Heart left ventricle (tissue), 13 donors: ENCODE data around the gene CHIT1.

Experiments
- POLR2A ChIP-seq, 2 donors: fragments of 450-650 bp; IDR thresholded peaks; one replicate each; pipeline ENCODE4 v1.6.1; 2017; ENCODE audit warnings: antibody characterized with exemption in 2 of 2, mild to moderate bottlenecking in 2 of 2, moderate library complexity in 2 of 2
- TF ChIP-seq, protein P1 (sequence below), 12 donors: fragments of 200-600 bp; sonication (generic) in 4 of 12; IDR thresholded peaks; one replicate each; pipeline versions ENCODE4 v1.5.0 to v1.8.0; 2018 to 2022; ENCODE audit warnings: antibody characterized with exemption in 12 of 12, mild to moderate bottlenecking in 5 of 12
- donor health status: ischemic (EF 13 %, LVEDD 7.1; RV severe dilation, severe dysfunction).
- donor health status: DM: no; HTN: yes; CAD: no.
- donor health status: DM: no; HTN: no; CAD: no.
- donor health status: ischemic (EF 25% LVEDD 6.9; RV normal size, moderate dysfunction).
- donor health status: ischemic (EF 25% LVEDD 5.7; RV mildly dilated, moderate dysfunction).
- donor health status: ischemic (EF 35%, LVEDD 5.7; RV mildly dilated, moderate dysfunction).
- donor health status: nonischemic (EF 11% LVEDD 7.7; RV severe dilation, severe dysfunction).
- donor health status: DM: yes; HTN: yes; CAD: no.
- donor health status: PGD.
- donor health status: ischemic (EF 29% LVEDD 5.4; RV normal size, mild dysfunction).
- donor health status: nonischemic (EF 23%, LVEDD 6.1; RV moderate dilation, normal function).

DNA sequence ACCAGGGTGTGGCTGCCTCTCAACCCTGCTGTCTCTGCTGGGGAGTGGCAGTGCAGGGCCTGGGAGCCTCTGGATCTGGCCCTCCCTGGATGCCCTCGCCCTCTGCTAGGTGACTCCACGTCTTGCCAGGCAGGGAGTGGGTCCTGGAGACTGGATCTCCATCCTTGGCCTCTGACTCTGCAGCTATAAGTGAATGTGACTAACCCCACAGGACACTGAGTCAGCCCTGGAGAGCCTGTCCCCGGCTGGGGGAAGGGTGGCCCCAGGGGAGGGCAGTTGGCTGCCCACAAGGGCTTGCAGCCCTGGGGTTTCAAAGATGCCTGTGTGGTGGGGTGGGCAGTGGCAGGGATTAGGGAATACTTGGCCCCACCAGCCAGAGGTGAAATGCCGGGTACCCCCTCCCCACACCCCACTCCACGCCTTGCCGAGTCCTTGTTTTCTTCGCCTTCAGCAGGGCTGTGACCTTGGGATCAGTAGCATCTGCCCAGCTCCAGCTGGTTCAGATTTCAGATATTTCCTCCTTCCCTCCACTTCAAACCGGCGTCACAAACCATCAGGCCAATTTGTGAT is 51.9 kb downstream of the CHIT1 start:
- TF ChIP-seq, protein P1, sequence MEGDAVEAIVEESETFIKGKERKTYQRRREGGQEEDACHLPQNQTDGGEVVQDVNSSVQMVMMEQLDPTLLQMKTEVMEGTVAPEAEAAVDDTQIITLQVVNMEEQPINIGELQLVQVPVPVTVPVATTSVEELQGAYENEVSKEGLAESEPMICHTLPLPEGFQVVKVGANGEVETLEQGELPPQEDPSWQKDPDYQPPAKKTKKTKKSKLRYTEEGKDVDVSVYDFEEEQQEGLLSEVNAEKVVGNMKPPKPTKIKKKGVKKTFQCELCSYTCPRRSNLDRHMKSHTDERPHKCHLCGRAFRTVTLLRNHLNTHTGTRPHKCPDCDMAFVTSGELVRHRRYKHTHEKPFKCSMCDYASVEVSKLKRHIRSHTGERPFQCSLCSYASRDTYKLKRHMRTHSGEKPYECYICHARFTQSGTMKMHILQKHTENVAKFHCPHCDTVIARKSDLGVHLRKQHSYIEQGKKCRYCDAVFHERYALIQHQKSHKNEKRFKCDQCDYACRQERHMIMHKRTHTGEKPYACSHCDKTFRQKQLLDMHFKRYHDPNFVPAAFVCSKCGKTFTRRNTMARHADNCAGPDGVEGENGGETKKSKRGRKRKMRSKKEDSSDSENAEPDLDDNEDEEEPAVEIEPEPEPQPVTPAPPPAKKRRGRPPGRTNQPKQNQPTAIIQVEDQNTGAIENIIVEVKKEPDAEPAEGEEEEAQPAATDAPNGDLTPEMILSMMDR (IDR thresholded peaks at IDR 0.05), result no peak
- TF ChIP-seq POLR2A (IDR thresholded peaks at IDR 0.05), result no peak
